ENCODE data around the gene ELMO3.

Gene ELMO3

GRCh38 chr16:67164599-67165061, 34.3 kb upstream of the ELMO3 start, which contains the start of gene HSF4:
Gene HSF4 (plus strand): TSS chr16:67164745. CDS start chr16:67164812, 67 bp downstream.
- no peak for DNase-seq

GRCh38 chr16:67165121-67166078, 33.5 kb upstream of the ELMO3 start:
- DNase-seq = no peak

- no peak for DNase-seq
These were observed 32.8 kb upstream of the ELMO3 start for GRCh38 chr16:67166110-67166547.

- DNase-seq = no peak
These were observed 32.2 kb upstream of the ELMO3 start for GRCh38 chr16:67166598-67167168.

GRCh38 chr16:67167588-67167987, 31.3 kb upstream of the ELMO3 start:
- DNase-seq = no peak

- DNase-seq = no peak
These were observed 29.9 kb upstream of the ELMO3 start for GRCh38 chr16:67169011-67169451.

- no peak for DNase-seq
These were observed 29.2 kb upstream of the ELMO3 start for GRCh38 chr16:67169642-67170167.

- no peak for DNase-seq
These were observed 28.6 kb upstream of the ELMO3 start, which contains the start of gene NOL3 for GRCh38 chr16:67170168-67170948. Gene NOL3 (plus strand): TSS chr16:67170538.

GRCh38 chr16:67170949-67171649, 27.8 kb upstream of the ELMO3 start:
- no peak for DNase-seq

GRCh38 chr16:67173323-67173722, 25.6 kb upstream of the ELMO3 start:
- DNase-seq = no peak

GRCh38 chr16:67173808-67174705, 24.9 kb upstream of the ELMO3 start:
- DNase-seq = peak; percentile 46

- DNase-seq = no peak
These were observed 24.2 kb upstream of the ELMO3 start for GRCh38 chr16:67174706-67175231.

GRCh38 chr16:67176662-67177061, 22.3 kb upstream of the ELMO3 start:
- no peak for DNase-seq

GRCh38 chr16:67177743-67178699, 20.9 kb upstream of the ELMO3 start:
- DNase-seq = no peak

- no peak for DNase-seq
These were observed 19.4 kb upstream of the ELMO3 start for GRCh38 chr16:67179421-67180080.

GRCh38 chr16:67180166-67180565, 18.8 kb upstream of the ELMO3 start:
- no peak for DNase-seq

GRCh38 chr16:67181346-67181745, 17.6 kb upstream of the ELMO3 start:
- no peak for DNase-seq

GRCh38 chr16:67182288-67182687, 16.6 kb upstream of the ELMO3 start:
- no peak for DNase-seq

- no peak for DNase-seq
These were observed 15.7 kb upstream of the ELMO3 start for GRCh38 chr16:67183284-67183626.
